Ovary (tissue), 9 donors: ENCODE results near the gene BORCS5. TPM values are rescaled to one million over a fixed set of nuclear protein-coding genes. Genes with fewer than 3 reads are reported as not detected.

ENCODE experiments used
- DNase-seq, 5 donors: peaks; one replicate each; pipeline ENCODE4 v3.0.0-alpha.2; 2019 to 2020
- H3K27ac ChIP-seq, 2 donors: fragments of 200-600 bp; one replicate each; pipeline versions ENCODE4 v1.5.1 to v1.8.0; 2019 to 2022
- H3K27me3 ChIP-seq: fragments of 200-600 bp; one replicate; pipeline ENCODE4 v1.8.0; 2022
- H3K36me3 ChIP-seq: fragments of 200-600 bp; sonication (generic); one replicate; pipeline ENCODE4 v1.5.1; 2019
- H3K4me1 ChIP-seq: one replicate; pipeline ENCODE4 v1.8.1; 2013; ENCODE audit warnings: mild to moderate bottlenecking, moderate library complexity; ENCODE audit not compliant: insufficient read depth
- H3K4me3 ChIP-seq: fragments of 200-600 bp; sonication (generic); one replicate; pipeline ENCODE4 v1.5.1; 2017
- H3K9me3 ChIP-seq, 2 donors: fragments of 200-600 bp in 1 of 2; sonication (generic) in 1 of 2; one replicate each; pipeline versions ENCODE4 v1.5.1 to v1.8.1; 2013 to 2019; ENCODE audit warnings: mild to moderate bottlenecking in 1 of 2, moderate library complexity in 1 of 2
- CTCF ChIP-seq, 3 donors: fragments of 450-650 bp in 2 of 3; fragments of 200-600 bp in 1 of 3; IDR thresholded peaks; one replicate each; pipeline versions ENCODE4 v1.5.1 to v1.8.0; 2016 to 2022; ENCODE audit warnings: antibody characterized with exemption in 3 of 3, mild to moderate bottlenecking in 1 of 3
- EP300 ChIP-seq: sonication (generic); formaldehyde crosslinking; IDR thresholded peaks from one replicate; pipeline ENCODE4 v1.6.1; 2017; ENCODE audit warnings: antibody characterized with exemption
- POLR2A ChIP-seq: fragments of 450-650 bp; IDR thresholded peaks from one replicate; pipeline ENCODE4 v1.6.1; 2017; ENCODE audit warnings: antibody characterized with exemption, mild to moderate bottlenecking, moderate library complexity
- WGBS, 3 donors: extraction: QIAGEN DNeasy Blood & Tissue Kit in 1 of 3; methylation state at CpG; one replicate each; pipeline versions ENCODE4 v1.1.5 to v1.1.7; 2013 to 2017; 5-methylcytosine and 5-hydroxymethylcytosine counted together
- intact Hi-C, 4 donors: fragments of 100-400 bp; cut with DNase I; formaldehyde crosslinking; loops; one replicate each; pipeline versions ENCODE4 v1.11.0 to v1.15.1; 2022 to 2023
- polyA plus RNA-seq, 2 donors: library from polyadenylated mRNA; stranded (reverse); fragments of 200-250 nt in 1 of 2; fragments of 350-450 nt in 1 of 2; fragmentation: Illumina TruSeq in 1 of 2; extraction: RNeasy Lipid Tissue Mini Kit (QIAGEN cat#74804) in 1 of 2; gene quantifications; one replicate each; pipeline ENCODE4 v1.2.3, GENCODE V29; 2013 to 2014
- total RNA-seq, 7 donors: library from RNA; depleted of rRNA in 2 of 7; stranded (reverse); fragments of >200 nt in 2 of 7; fragmentation: NEBNext Ultra II Directional in 3 of 7; extraction: Animal tissue kit (Norgen Biotek cat#: 25700) in 3 of 7; gene quantifications; one replicate each; pipeline versions ENCODE4 v1.1.0 to v1.2.4, GENCODE V29; 2016 to 2023
- donor health status: DM: no; HTN: no; CAD: no; lungs with moderate emphysema.
- donor health status: DM: no; HTN: no; CAD: no.
- donor health status: Bipolar disorder and iron deficiency.
- donor health status: DM: yes; HTN: yes; CAD: no.
- donor health status: DM: no; HTN: no; CAD: no.
- donor health status: DM: yes; HTN: yes; CAD: no.

BORCS5 gene
- total and polyA plus RNA-seq, 9 donors = 6.2 to 20.4 (median 11.5) TPM

GRCh38 chr12:12378616-12379015, 21.7 kb downstream of the BORCS5 start:
- no peaks in the 10 kb centered on the region for H3K36me3 ChIP-seq
- H3K27ac ChIP-seq = no peak overlapping the region
- H3K4me1 ChIP-seq = peaks cover 6% of the 10 kb centered on the region
- no peak for TF ChIP-seq CTCF (IDR thresholded peaks at IDR 0.05)
- no peak overlapping the region for H3K4me3 ChIP-seq
- no peaks in the 10 kb centered on the region for H3K27me3 ChIP-seq
- no peaks in the 10 kb centered on the region for H3K9me3 ChIP-seq
- DNase-seq = no peak
- 97 to 98% (median 98%) methylated on average over 2 of the region's 2 CpGs for WGBS, 3 donors
- intact Hi-C loops = loop anchor here (5.0 to 10.0 kb wide), 3 partner anchors 184 to 329 kb away; partner anchors contain the start of gene DUSP16 (in 4 of the 4)

- Histone ChIP-seq H3K4me3 (no peak overlapping the region), H3K27me3 (no peaks in the 10 kb centered on the region), H3K4me1 (peaks cover 6% of the 10 kb centered on the region), H3K27ac (peak overlapping the region in 1 of 2 donors; percentile 43), H3K36me3 (no peaks in the 10 kb centered on the region), H3K9me3 (no peaks in the 10 kb centered on the region)
- TF ChIP-seq CTCF (IDR thresholded peaks at IDR 0.05) = no peak
- no peak for TF ChIP-seq POLR2A
- TF ChIP-seq EP300 = no peak
- no peak for DNase-seq
- intact Hi-C loops = loop anchor here (5.0 to 10.0 kb wide), 3 partner anchors 182 to 327 kb away; partner anchors contain the start of gene DUSP16 (in 4 of the 4)
- 51 to 55% (median 51%) methylated on average over 4 of the region's 4 CpGs for WGBS, 3 donors
Observed at GRCh38 chr12:12379831-12380730, 23.2 kb downstream of the BORCS5 start.

GRCh38 chr12:12380949-12381593, 24.2 kb downstream of the BORCS5 start:
- Histone ChIP-seq H3K4me1 (peaks cover 6% of the 10 kb centered on the region), H3K27me3 (no peaks in the 10 kb centered on the region), H3K27ac (peak overlapping the region in 1 of 2 donors; percentile 43), H3K9me3 (no peaks in the 10 kb centered on the region), H3K36me3 (no peaks in the 10 kb centered on the region), H3K4me3 (no peak overlapping the region)
- intact Hi-C loops = no loop called here
- 94 to 97% (median 97%) methylated on average over 6 of the region's 6 CpGs for WGBS, 3 donors
- TF ChIP-seq POLR2A = no peak
- TF ChIP-seq CTCF (IDR thresholded peaks at IDR 0.05) = no peak
- no peak for TF ChIP-seq EP300
- DNase-seq = no peak

- Histone ChIP-seq H3K27me3 (no peaks in the 10 kb centered on the region), H3K36me3 (no peaks in the 10 kb centered on the region), H3K4me1 (peaks cover 6% of the 10 kb centered on the region), H3K4me3 (no peak overlapping the region), H3K9me3 (no peaks in the 10 kb centered on the region), H3K27ac (no peak overlapping the region)
- TF ChIP-seq POLR2A = no peak
- no peak for TF ChIP-seq CTCF (IDR thresholded peaks at IDR 0.05)
- no peak for TF ChIP-seq EP300
- intact Hi-C loops = no loop called here
- WGBS, 3 donors = 84 to 95% (median 92%) methylated on average over 3 of the region's 3 CpGs
- no peak for DNase-seq
Observed at GRCh38 chr12:12381982-12382381, 25.1 kb downstream of the BORCS5 start.
